Keratinocyte (primary cell): ENCODE measurements around the gene PGAP3. TPM values are rescaled to one million over a fixed set of nuclear protein-coding genes. Genes with fewer than 3 reads are reported as not detected.
A peak's percentile ranks its signal among the peaks of the same experiment; 100 is the strongest.

ENCODE experiments used
- DNase-seq: peaks from one replicate; pipeline ENCODE4 v3.0.0-alpha.2; 2011; ENCODE audit warnings: low read depth, missing footprints, low spot score
- FAIRE-seq: peaks from 2 replicates; lab custom pipeline; 2011; peaks lifted over from hg19 to GRCh38; lab: Jason Lieb, UNC
- H2AFZ ChIP-seq: 2 replicates; pipeline ENCODE4 v1.6.0; 2012; ENCODE audit warnings: low read length, control low read depth, inconsistent platforms; ENCODE audit not compliant: control insufficient read depth
- H3K27ac ChIP-seq: 2 replicates; pipeline ENCODE4 v1.5.1; 2011; ENCODE audit warnings: low read length; ENCODE audit not compliant: control insufficient read depth, insufficient read depth
- H3K27me3 ChIP-seq: 3 replicates; pipeline ENCODE4 v1.6.0; 2011; ENCODE audit warnings: low read length; ENCODE audit not compliant: control insufficient read depth, insufficient read depth; ENCODE audit errors: extremely low read depth
- H3K36me3 ChIP-seq, 2 experiments: 2 replicates in 1 of 2; 3 replicates in 1 of 2; pipeline ENCODE4 v1.5.1; 2011; ENCODE audit warnings: low read length in 2 of 2, mild to moderate bottlenecking in 1 of 2; ENCODE audit not compliant: control insufficient read depth in 2 of 2, insufficient read depth in 2 of 2; ENCODE audit errors: extremely low read depth in 1 of 2
- H3K4me1 ChIP-seq: 3 replicates; pipeline ENCODE4 v1.5.1; 2011; ENCODE audit warnings: low read length; ENCODE audit not compliant: control insufficient read depth, insufficient read depth; ENCODE audit errors: extremely low read depth
- H3K4me2 ChIP-seq: 3 replicates; pipeline ENCODE4 v1.6.0; 2011; ENCODE audit warnings: low read depth, low read length; ENCODE audit not compliant: control insufficient read depth, insufficient read depth; ENCODE audit errors: extremely low read depth
- H3K4me3 ChIP-seq, 3 experiments: fragments of 200-600 bp in 1 of 3; sonication (generic) in 1 of 3; 2 replicates in 2 of 3; 3 replicates in 1 of 3; pipeline ENCODE4 v1.5.1; 2011 to 2016; ENCODE audit warnings: low read length in 3 of 3, mild to moderate bottlenecking in 3 of 3, control low read depth in 2 of 3, inconsistent platforms in 1 of 3, low read depth in 1 of 3, mixed read lengths in 1 of 3, mixed run types in 1 of 3, moderate library complexity in 1 of 3; ENCODE audit not compliant: control insufficient read depth in 2 of 3, insufficient read depth in 2 of 3; ENCODE audit errors: extremely low read depth in 1 of 3
- H3K79me2 ChIP-seq: 2 replicates; pipeline ENCODE4 v1.6.0; 2012; ENCODE audit warnings: low read length; ENCODE audit not compliant: control insufficient read depth, insufficient read depth
- H3K9ac ChIP-seq: 3 replicates; pipeline ENCODE4 v1.6.0; 2011; ENCODE audit warnings: low read length; ENCODE audit not compliant: control insufficient read depth, insufficient read depth; ENCODE audit errors: extremely low read depth
- H3K9me1 ChIP-seq: 3 replicates; pipeline ENCODE4 v1.6.0; 2011; ENCODE audit warnings: low read length; ENCODE audit not compliant: control insufficient read depth, insufficient read depth; ENCODE audit errors: extremely low read depth
- H3K9me3 ChIP-seq: 2 replicates; pipeline ENCODE4 v1.5.1; 2012; ENCODE audit warnings: low read depth, low read length; ENCODE audit not compliant: control insufficient read depth
- H4K20me1 ChIP-seq: 3 replicates; pipeline ENCODE4 v1.6.0; 2011; ENCODE audit warnings: low read length; ENCODE audit not compliant: control insufficient read depth, insufficient read depth; ENCODE audit errors: extremely low read depth
- EZH2 ChIP-seq: IDR thresholded peaks from one replicate; pipeline ENCODE4 v1.6.1; 2012; ENCODE audit warnings: inconsistent platforms, mild to moderate bottlenecking, low read length, moderate library complexity
- dilution Hi-C: fragments of 300-500 bp; cut with MboI; formaldehyde crosslinking; loops from one replicate; pipeline ENCODE4 v1.7.0; 2020; ENCODE audit warnings: low sequenced_read_pairs; ENCODE audit not compliant: extremely low pct_ligation_motif_present
- polyA plus RNA-seq, 5 experiments: library from polyadenylated mRNA; depleted of rRNA in 3 of 5; stranded (reverse) in 3 of 5; stranded (forward) in 1 of 5; unstranded in 1 of 5; fragments of >200 nt; gene quantifications; 1 replicate in 1 of 5; 2 replicates in 3 of 5; 3 replicates in 1 of 5; pipeline versions ENCODE4 v1.2.1 to v1.2.3, GENCODE V29; 2011 to 2012; ENCODE audit warnings: missing spikeins in 2 of 5, low read depth in 1 of 5, low replicate concordance in 1 of 5
- TF ChIP-seq, protein P1 (sequence below), 3 experiments: IDR thresholded peaks in 1 of 3; conservative IDR thresholded peaks in 1 of 3; optimal IDR thresholded peaks in 1 of 3; 2 replicates in 2 of 3; 3 replicates in 1 of 3; pipeline versions ENCODE3 to v1.5.1; 2011; ENCODE audit warnings: low read length in 3 of 3, mild to moderate bottlenecking in 3 of 3, moderate library complexity in 2 of 3, control low read depth in 1 of 3, inconsistent platforms in 1 of 3; ENCODE audit not compliant: insufficient read depth in 2 of 3; ENCODE audit errors: extremely low read depth in 1 of 3

PGAP3 gene
- polyA plus RNA-seq, 1 donor (not counting 4 experiments of a cell fraction or from before 2014, with no cell fraction given): 5.6 TPM

DNA sequence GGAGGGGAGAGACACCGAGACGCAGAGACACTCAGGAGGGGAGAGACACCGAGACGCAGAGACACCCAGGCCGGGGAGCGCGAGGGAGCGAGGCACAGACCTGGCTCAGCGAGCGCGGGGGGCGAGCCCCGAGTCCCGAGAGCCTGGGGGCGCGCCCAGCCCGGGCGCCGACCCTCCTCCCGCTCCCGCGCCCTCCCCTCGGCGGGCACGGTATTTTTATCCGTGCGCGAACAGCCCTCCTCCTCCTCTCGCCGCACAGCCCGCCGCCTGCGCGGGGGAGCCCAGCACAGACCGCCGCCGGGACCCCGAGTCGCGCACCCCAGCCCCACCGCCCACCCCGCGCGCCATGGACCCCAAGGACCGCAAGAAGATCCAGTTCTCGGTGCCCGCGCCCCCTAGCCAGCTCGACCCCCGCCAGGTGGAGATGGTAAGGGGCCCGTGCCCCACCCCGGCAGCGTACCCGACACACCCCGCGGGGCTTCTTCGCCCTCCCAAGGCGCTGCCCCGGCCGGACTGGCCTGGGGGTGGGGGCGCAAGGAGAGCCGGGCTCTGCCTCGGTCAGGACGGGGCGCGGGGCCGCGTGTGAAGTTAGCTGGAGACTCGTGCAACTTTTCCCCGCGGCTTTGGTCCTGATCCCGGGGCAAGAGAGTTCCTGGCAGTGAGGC is 60.7 kb downstream of the PGAP3 start:
- Histone ChIP-seq H3K9me1 (no peaks in the 10 kb centered on the region), H3K4me2 (peak overlapping the region; percentile 87), H3K36me3 (no peaks in the 10 kb centered on the region), H4K20me1 (peaks cover 2% of the 10 kb centered on the region), H3K9ac (peak overlapping the region; percentile 37), H3K4me1 (peaks cover 42% of the 10 kb centered on the region), H3K27ac (no peak overlapping the region), H3K9me3 (no peaks in the 10 kb centered on the region), H3K27me3 (peaks cover 39% of the 10 kb centered on the region), H3K4me3 (peak overlapping the region in 2 of 3 experiments; percentile 57 to 61), H3K79me2 (no peaks in the 10 kb centered on the region), H2AFZ (peak overlapping the region; percentile 81)
- DNase-seq (no peak), FAIRE-seq (no peak)
- dilution Hi-C loops: no loop called here
- TF ChIP-seq, protein P1, sequence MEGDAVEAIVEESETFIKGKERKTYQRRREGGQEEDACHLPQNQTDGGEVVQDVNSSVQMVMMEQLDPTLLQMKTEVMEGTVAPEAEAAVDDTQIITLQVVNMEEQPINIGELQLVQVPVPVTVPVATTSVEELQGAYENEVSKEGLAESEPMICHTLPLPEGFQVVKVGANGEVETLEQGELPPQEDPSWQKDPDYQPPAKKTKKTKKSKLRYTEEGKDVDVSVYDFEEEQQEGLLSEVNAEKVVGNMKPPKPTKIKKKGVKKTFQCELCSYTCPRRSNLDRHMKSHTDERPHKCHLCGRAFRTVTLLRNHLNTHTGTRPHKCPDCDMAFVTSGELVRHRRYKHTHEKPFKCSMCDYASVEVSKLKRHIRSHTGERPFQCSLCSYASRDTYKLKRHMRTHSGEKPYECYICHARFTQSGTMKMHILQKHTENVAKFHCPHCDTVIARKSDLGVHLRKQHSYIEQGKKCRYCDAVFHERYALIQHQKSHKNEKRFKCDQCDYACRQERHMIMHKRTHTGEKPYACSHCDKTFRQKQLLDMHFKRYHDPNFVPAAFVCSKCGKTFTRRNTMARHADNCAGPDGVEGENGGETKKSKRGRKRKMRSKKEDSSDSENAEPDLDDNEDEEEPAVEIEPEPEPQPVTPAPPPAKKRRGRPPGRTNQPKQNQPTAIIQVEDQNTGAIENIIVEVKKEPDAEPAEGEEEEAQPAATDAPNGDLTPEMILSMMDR (optimal IDR thresholded peaks at IDR 0.05 in 1 of 3, IDR thresholded peaks at IDR 0.05 in 1 of 3, conservative IDR thresholded peaks at IDR 0.05 in 1 of 3; ENCODE audit: extremely low read depth in 1 of 3, insufficient read depth in 2 of 3, low read length in 3 of 3): no peak
- peak; percentile 91 for TF ChIP-seq EZH2

DNA sequence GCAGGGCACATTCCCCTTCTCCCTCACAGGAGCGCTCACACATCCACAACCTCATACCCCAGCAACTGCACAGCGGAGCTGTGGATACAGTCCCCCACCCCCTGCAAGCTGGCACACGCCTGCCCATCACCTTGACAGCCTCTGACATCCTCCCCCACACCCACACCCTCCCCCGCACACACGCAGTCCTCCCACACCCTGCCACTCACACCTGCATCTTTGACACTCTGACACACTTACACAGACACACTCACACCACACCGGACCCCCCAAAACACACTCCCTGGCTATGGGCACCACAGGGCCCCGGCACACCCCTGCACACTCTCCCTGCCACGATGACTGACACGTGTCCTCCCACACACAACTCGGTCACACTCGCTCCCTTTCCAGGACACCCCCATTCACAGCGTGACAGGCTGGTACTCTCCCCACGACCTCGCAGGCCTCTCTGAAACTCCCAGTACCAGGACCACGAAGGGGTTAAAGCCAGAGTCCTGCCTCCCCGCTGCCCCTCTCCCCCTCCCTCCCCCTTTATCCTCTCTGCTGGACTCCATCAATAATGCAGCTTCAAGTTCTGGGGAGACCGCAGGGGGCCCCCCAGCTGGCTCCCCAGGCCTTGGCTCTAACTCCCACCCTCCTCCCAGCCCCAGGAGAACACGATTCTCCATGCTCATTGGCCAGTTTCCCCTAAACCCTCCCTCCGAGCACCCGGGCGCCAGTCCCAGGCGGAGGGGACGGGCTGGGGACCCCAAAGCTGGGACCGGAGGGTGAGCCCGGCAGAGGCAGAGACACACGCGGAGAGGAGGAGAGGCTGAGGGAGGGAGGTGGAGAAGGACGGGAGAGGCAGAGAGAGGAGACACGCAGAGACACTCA is 61.4 kb downstream of the PGAP3 start, which contains the start of gene PPP1R1B:
Gene PPP1R1B, plus strand, starts transcription at position 782 of the 876 bp plus-strand sequence. CDS start 441 bp downstream, outside the sequence.
- no peaks in the 10 kb centered on the region for H3K36me3 ChIP-seq
- H3K9ac ChIP-seq: peak within 1 kb of the TSS; percentile 37
- no peak for TF ChIP-seq EZH2
- TF ChIP-seq, protein P1 (optimal IDR thresholded peaks at IDR 0.05 in 1 of 3, IDR thresholded peaks at IDR 0.05 in 1 of 3, conservative IDR thresholded peaks at IDR 0.05 in 1 of 3; ENCODE audit: extremely low read depth in 1 of 3, insufficient read depth in 2 of 3, low read length in 3 of 3): no peak
- H3K4me2 ChIP-seq: peak within 1 kb of the TSS; percentile 87
- H3K9me1 ChIP-seq: no peaks in the 10 kb centered on the region
- FAIRE-seq (no peak), DNase-seq (no peak)
- peak within 1 kb of the TSS; percentile 81 for H2AFZ ChIP-seq
- H3K4me3 ChIP-seq: peak within 1 kb of the TSS in 2 of 3 experiments; percentile 57 to 61
- no peaks in the 10 kb centered on the region for H3K9me3 ChIP-seq
- peaks cover 2% of the 10 kb centered on the region for H4K20me1 ChIP-seq
- peaks cover 41% of the 10 kb centered on the region for H3K27me3 ChIP-seq
- dilution Hi-C loops: no loop called here
- H3K4me1 ChIP-seq: peaks cover 40% of the 10 kb centered on the region
- H3K27ac ChIP-seq: no peak within 1 kb of the TSS
- no peaks in the 10 kb centered on the region for H3K79me2 ChIP-seq
